HAP-1 (cell line): ENCODE measurements around the gene SESN2.

Experiments used
- DNase-seq, 2 experiments: peaks; one replicate each; pipeline ENCODE4 v3.0.0-alpha.2; 2016 to 2020; ENCODE audit warnings: low spot score in 2 of 2
- H3K27me3 ChIP-seq: fragments of 250-450 bp; sonication (Bioruptor Pico); 2 replicates; pipeline ENCODE4 v1.5.1; 2020; ENCODE audit warnings: low read depth, mild to moderate bottlenecking, moderate library complexity
- H3K36me3 ChIP-seq: fragments of 250-450 bp; sonication (Bioruptor Pico); replicated peaks from 2 replicates; pipeline ENCODE4 v1.5.1; 2020; ENCODE audit warnings: mild to moderate bottlenecking
- H3K4me1 ChIP-seq: fragments of 250-450 bp; sonication (Bioruptor Pico); 2 replicates; pipeline ENCODE4 v1.5.1; 2020; ENCODE audit warnings: mild to moderate bottlenecking
- H3K4me3 ChIP-seq: fragments of 250-450 bp; sonication (Bioruptor Pico); 2 replicates; pipeline ENCODE4 v1.5.1; 2020; ENCODE audit warnings: mild to moderate bottlenecking, moderate library complexity
- H3K9me3 ChIP-seq: fragments of 250-450 bp; sonication (Bioruptor Pico); 2 replicates; pipeline ENCODE4 v1.5.1; 2020; ENCODE audit warnings: mild to moderate bottlenecking, moderate library complexity
- in situ Hi-C: fragments of 300-500 bp; cut with MboI; formaldehyde crosslinking; loops from 3 replicates; pipeline ENCODE4 v1.14.3; 2020; ENCODE audit warnings: low sequenced_read_pairs, inconsistent platforms, mixed read lengths

The SESN2 gene

DNA sequence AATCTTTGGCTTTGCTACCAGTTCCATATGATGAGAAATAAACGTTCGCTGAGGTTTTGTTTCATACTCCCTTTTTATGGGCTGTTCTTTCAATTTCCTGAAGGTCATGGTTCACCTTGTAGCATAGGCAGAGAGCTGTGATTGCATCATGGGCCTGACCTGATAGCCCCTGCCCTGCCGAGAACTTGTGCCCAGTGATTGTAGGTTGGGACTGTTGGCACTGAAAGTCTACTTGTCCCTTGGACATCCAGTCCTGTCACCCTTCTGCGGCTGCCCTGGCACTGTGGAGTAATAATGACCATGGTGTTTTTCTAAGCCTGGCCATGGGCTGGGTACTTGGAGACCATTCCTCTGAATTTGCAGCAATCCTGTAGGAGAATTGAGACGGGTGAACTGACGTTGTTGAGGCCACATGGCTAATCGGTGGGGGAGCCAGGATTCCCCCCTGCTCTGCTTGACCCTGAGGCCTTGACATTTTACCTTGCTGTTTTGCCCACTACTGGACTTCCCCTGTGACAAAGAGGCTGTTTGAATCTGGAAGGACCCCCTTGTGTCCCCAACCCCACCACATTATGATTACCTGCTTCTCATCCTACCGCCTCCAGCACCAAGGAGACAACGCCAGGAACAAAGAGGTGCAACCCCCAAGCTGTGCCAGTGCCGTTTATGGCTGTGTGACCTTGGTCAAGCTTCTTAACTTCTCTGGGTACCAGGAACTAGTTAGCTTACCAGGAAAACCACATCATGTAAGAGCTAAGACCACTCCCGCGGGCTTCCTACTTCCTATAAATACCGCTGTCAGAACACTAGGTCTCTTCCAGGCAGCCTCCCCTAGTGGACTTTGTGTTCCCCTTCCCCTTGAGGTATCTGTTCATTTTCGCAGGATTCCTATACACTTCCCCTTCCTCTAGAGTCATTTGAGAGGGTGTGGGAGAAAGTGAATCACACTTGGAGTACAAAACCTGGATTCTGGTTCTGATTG is 23.4 kb downstream of the SESN2 start:
- no peak for DNase-seq
- no peaks in the 10 kb centered on the region for H3K4me1 ChIP-seq
- no peak overlapping the region for H3K4me3 ChIP-seq
- no peaks in the 10 kb centered on the region for H3K9me3 ChIP-seq
- peaks cover 37% of the 10 kb centered on the region for H3K36me3 ChIP-seq
- H3K27me3 ChIP-seq, result no peaks in the 10 kb centered on the region
- in situ Hi-C loops, result no loop called here

DNA sequence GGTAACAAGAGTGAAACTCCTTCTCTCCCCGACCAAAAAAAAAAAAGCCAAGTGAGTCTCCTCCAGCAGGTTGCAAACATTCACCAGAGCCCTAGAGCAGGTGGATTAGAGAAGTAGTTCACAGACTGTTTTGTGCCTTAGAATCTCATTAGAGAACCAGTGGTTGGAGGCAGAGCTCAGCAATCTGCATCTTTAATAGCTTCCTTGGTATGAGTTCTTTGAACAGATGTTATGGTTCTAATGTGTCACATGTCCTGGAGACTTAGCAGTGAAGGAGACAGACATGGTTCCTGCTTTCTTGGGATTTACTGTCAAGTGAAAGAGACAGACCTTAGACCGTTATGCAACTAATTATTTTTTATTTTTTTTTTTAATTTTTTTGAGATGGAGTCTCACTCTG is 26.8 kb downstream of the SESN2 start:
- no peak overlapping the region for H3K4me3 ChIP-seq
- peaks cover 10% of the 10 kb centered on the region for H3K36me3 ChIP-seq
- no peaks in the 10 kb centered on the region for H3K9me3 ChIP-seq
- H3K27me3 ChIP-seq, result no peaks in the 10 kb centered on the region
- in situ Hi-C loops, result no loop called here
- DNase-seq, result no peak
- no peaks in the 10 kb centered on the region for H3K4me1 ChIP-seq

DNA sequence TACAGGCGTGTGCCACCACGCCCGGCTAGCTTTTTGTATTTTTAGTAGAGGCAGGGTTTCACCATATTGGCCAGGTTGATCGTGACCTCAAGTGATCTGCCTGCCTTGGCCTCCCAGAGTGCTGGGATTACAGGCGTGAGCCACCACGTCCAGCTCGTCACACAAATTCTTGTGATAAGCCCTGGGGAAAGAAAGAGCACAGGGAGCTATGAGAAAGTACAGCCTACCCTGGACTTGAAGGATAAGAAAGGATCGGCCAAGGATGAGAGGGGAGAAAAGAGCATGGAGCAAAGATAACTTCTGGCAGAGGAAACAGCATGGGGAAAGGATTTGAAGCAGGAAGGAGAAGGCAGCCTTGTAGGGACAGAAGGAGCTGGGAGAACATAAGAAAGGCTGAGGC is 29.2 kb downstream of the SESN2 start:
- in situ Hi-C loops, result no loop called here
- H3K4me1 ChIP-seq, result no peaks in the 10 kb centered on the region
- no peak for DNase-seq
- no peaks in the 10 kb centered on the region for H3K27me3 ChIP-seq
- H3K4me3 ChIP-seq, result no peak overlapping the region
- no peaks in the 10 kb centered on the region for H3K9me3 ChIP-seq
- H3K36me3 ChIP-seq, result no peaks in the 10 kb centered on the region

DNA sequence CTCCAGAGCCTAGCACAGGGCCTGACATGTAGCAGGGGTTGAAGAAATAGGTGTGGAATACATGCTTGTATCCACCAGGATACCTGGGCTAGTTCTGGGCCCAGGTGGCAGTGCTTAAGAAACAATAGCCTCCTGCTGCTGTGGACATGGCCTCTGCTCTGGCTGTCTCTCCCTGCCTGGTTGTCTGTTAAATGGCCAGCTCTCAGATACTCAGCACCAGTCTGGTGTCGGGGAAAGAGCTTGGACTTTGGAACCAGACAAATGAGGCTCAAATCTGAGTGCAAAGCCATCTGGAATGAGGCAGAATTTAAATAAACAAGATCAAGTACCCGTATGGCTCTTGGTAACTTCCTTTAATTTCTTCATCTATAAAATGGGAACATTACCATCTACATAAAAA is 31.5 kb downstream of the SESN2 start:
- Histone ChIP-seq H3K27me3 (no peaks in the 10 kb centered on the region), H3K36me3 (no peaks in the 10 kb centered on the region), H3K4me1 (no peaks in the 10 kb centered on the region), H3K4me3 (no peak overlapping the region), H3K9me3 (no peaks in the 10 kb centered on the region)
- no peak for DNase-seq
- in situ Hi-C loops, result no loop called here

DNA sequence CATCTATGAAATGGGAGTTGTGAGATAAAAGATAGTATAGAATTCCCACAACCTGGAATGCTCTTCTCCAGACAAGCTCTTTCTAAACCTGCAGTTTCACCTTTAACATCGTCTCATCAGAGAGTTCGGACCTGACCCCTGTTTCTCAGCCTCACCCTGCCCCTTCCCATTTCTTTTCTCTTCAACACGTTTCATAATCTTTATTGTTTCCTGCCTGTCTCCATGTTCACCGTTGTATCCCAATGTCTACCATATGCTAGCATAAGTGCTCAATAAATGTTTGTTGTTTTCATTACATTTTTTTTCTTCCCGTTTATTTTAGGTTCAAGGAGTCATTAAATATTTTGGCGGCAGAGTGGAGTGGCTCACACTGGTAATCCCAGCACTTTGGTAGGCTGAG is 32.4 kb downstream of the SESN2 start:
- in situ Hi-C loops, result no loop called here
- Histone ChIP-seq H3K36me3 (no peaks in the 10 kb centered on the region), H3K4me1 (peaks cover 4% of the 10 kb centered on the region; the same call in 1 of the 2 replicates), H3K4me3 (no peak overlapping the region), H3K9me3 (no peaks in the 10 kb centered on the region), H3K27me3 (no peaks in the 10 kb centered on the region)
- DNase-seq, result no peak

DNA sequence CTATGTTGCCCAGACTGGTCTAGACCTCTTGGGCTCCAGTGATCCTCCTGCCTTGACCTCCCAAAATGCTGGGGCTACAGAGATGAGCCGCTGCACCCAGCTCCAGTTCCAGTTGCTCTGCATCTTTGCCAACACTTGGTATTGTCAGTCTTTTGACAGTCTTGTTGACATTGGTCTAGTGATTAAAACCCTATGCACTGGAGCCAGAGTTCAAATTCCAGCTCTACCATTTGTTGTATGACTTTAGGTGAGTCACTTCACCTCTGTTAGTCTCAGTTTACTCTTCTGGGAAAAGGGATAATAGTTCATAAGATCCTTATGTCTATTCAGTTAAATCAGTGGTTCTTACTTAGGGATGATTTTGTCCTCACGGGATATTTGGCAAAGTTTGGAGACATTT is 36.6 kb downstream of the SESN2 start:
- Histone ChIP-seq H3K9me3 (no peaks in the 10 kb centered on the region), H3K36me3 (no peaks in the 10 kb centered on the region), H3K27me3 (no peaks in the 10 kb centered on the region), H3K4me1 (peaks cover 11% of the 10 kb centered on the region), H3K4me3 (no peak overlapping the region)
- DNase-seq, result no peak
- in situ Hi-C loops, result no loop called here

DNA sequence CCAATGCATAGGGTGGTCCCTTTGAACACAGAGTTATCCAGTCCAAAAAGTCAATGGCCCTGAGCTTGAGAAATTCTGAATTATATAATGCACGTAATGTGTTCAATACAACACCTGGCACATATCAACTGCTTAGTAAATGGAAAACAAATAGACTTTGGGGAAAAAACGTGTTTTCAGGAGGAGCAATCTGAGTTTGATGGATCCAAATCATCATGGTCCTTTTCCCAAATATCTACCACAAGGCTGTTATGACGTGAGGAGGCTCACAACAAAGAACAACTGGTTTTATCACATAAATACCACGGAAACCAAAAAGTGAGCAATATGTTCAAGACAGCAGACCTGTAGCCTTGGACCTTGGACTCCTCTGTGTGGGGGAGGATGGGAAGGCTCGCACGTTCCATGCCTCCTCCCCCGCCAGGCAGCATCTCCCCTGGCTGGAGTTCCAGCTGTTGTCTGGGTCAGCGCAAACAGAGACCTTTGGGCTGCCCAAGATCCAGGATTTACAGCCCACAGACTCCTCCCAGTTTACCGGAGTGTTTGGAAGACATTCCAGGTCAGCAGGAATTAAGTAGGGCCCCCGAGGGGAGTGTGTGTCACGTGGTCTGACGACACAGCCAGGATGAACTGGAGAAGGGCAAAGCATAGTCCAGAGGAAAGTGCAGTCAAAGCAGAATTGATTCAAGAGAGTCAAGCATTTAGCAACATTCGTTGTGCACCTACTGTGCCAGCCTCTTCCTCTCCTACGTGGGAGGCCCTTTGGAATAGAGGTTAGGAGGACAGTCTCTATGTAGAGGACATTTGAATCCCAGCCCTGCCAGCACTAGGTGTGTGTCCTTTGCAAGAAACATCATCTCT is 37.3 kb downstream of the SESN2 start:
- in situ Hi-C loops, result no loop called here
- DNase-seq, result peak; percentile 75 to 82
- H3K27me3 ChIP-seq, result no peaks in the 10 kb centered on the region
- no peaks in the 10 kb centered on the region for H3K9me3 ChIP-seq
- H3K4me1 ChIP-seq, result peaks cover 12% of the 10 kb centered on the region
- no peaks in the 10 kb centered on the region for H3K36me3 ChIP-seq
- H3K4me3 ChIP-seq, result no peak overlapping the region

DNA sequence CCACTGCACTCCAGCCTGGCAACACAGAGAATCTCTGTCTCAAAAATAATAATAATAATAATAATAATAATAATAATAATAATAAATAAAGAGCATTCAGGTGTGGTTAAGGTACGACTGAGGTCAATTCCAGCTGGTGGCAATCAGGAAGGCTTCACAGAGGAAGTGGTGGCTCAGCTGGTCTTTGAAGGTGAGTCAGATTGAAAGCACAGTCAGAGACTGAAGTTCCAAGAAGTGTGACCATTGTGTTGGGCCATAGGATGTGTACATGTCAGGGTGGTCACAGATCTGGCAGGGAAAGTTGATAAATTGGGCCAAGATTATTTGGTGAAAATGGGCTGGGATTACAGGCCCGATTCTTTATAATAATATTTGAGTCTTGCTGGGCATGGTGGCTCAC is 38.5 kb downstream of the SESN2 start:
- in situ Hi-C loops, result no loop called here
- H3K36me3 ChIP-seq, result no peaks in the 10 kb centered on the region
- no peak overlapping the region for H3K4me3 ChIP-seq
- no peaks in the 10 kb centered on the region for H3K9me3 ChIP-seq
- no peak for DNase-seq
- peaks cover 16% of the 10 kb centered on the region for H3K4me1 ChIP-seq
- no peaks in the 10 kb centered on the region for H3K27me3 ChIP-seq

DNA sequence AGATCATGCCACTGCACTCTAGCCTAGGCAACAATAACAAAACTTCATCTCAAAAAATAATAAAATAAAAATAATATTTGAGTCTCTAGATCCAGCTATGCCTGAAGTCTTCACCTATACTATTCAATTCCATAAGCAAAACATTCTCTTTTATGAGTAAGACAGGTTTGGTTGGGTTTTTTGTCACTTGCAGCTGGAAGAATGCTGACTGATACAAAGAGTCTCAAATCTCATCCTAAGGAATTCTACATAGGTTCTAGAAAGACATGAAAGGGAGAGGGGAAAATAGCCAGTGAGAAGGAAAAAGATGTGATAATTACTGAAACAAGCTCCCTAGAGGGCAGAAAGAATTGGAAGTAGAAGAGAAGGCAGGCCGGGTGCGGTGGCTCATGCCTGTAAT is 39.1 kb downstream of the SESN2 start:
- Histone ChIP-seq H3K27me3 (no peaks in the 10 kb centered on the region), H3K4me1 (peaks cover 16% of the 10 kb centered on the region), H3K4me3 (no peak overlapping the region), H3K9me3 (no peaks in the 10 kb centered on the region), H3K36me3 (no peaks in the 10 kb centered on the region)
- in situ Hi-C loops, result no loop called here
- no peak for DNase-seq

DNA sequence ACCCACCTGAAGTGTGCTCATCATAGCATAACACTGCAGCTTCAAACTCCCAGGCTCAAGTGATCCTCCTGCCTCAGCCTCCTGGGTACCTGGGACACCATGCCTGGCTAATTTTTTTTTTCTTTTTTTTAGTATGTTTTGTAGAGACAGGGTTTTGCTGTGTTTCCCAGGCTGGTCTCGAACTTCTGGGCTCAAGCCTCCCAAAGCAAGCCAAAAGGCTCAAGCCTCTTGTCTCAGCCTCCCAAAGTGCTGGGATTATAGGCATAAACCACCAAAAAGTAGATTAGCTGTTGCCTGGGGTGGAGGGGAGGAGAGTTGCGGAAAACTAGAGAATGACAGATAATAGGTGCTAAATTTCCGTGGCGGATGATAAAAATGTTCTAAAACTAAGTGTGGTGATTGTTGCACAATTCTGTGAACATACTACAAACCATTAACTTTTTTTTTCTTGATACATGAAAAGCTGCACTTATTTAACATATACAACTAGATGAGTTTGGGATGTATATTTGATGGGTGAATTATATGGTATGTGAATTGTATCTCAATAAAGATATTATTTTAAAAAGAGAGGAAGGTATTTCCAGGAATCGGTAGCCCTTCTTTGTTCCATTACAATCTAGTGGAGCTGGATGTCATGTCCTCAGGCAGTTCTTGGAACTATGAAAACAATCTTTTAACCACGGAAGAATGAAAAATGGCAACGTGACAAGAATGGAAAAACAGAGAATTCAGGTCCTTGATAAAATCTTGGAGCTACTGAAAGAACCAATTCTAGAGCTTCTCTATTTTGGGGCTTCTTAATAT is 42.3 kb downstream of the SESN2 start:
- peaks cover 14% of the 10 kb centered on the region for H3K4me1 ChIP-seq
- in situ Hi-C loops, result no loop called here
- no peaks in the 10 kb centered on the region for H3K27me3 ChIP-seq
- no peaks in the 10 kb centered on the region for H3K36me3 ChIP-seq
- no peaks in the 10 kb centered on the region for H3K9me3 ChIP-seq
- no peak overlapping the region for H3K4me3 ChIP-seq
- peak in 1 of 2 experiments; percentile 37 for DNase-seq

DNA sequence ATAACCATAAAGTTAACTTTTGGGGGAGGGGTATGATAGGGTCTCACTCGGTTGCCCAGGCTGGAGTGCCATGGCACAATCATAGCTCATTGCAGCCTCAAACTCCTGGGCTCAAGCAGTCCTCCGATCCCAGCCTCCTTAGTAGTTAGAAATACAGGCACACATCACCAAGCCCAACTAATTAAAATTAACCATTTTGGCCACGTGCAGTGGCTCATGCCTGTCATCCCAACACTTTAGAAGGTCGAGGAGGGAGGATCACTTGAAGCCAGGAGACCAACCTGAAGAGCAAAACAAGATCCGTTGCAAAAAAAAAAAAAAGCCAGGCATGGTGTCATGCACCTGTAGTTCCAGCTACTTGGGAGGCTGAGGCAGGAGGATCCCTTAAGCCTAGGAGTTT is 42.9 kb downstream of the SESN2 start:
- peaks cover 7% of the 10 kb centered on the region for H3K4me1 ChIP-seq
- H3K4me3 ChIP-seq, result no peak overlapping the region
- H3K27me3 ChIP-seq, result no peaks in the 10 kb centered on the region
- no peak for DNase-seq
- in situ Hi-C loops, result no loop called here
- H3K36me3 ChIP-seq, result no peaks in the 10 kb centered on the region
- H3K9me3 ChIP-seq, result no peaks in the 10 kb centered on the region

DNA sequence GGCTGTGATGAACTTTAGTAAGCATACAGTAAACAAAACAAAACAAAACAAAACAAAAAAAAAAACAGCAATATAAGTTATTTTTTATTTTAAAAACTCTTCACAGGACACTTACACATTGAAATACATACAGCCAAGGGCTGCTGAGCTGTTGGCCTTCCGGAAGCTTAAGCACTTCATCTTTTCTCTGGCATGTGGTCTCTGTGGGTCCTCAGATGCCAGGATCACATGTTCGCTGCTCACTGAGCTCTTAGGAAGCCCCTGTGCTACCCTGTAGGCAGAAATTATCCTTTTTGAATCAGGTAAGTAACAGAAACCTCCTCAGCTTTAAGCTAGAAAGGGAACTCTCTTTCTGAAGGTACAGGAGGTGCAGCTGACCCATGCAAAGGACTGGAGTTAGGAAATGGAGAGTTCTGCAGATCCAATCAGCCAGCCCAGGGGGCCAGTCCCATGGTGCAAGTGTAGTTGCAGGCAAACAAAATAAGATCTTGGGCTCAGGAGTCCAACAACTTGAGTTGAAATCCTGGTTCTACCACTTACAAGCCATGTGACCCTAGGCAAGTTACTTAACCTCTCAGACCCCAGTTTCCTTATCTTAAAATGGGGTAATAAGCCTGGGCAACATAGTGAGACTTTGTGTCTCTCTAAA is 47.1 kb downstream of the SESN2 start:
- in situ Hi-C loops, result no loop called here
- Histone ChIP-seq H3K4me3 (no peak overlapping the region), H3K36me3 (no peaks in the 10 kb centered on the region), H3K9me3 (no peaks in the 10 kb centered on the region), H3K27me3 (no peaks in the 10 kb centered on the region), H3K4me1 (peaks cover 6% of the 10 kb centered on the region)
- no peak for DNase-seq

DNA sequence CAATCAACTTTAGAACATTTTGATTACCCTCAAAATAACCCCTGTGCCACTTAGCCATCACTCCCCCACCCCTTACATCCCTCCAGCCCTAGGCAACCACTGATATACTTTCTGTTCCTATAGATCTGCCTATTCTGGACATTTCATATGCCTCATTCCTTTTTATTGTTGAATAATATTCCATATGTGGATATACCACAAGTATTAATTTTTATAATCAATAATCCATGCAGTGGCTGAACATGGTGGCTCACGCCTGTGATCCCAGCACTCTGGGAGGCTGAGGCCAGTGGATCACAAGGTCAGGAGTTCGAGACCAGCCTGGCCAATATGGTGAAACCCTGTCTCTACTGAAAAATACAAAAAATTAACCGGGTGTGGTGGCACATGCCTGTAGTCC is 49.4 kb downstream of the SESN2 start:
- Histone ChIP-seq H3K36me3 (no peaks in the 10 kb centered on the region), H3K9me3 (no peaks in the 10 kb centered on the region), H3K27me3 (no peaks in the 10 kb centered on the region), H3K4me3 (no peak overlapping the region), H3K4me1 (no peaks in the 10 kb centered on the region)
- no peak for DNase-seq
- in situ Hi-C loops, result no loop called here
